Epithelial cell of esophagus (primary cell): ENCODE data around the gene ZNF462.

ENCODE experiments used
- DNase-seq: peaks from one replicate; pipeline ENCODE4 v3.0.0; 2010; ENCODE audit warnings: low read depth
- H3K4me3 ChIP-seq: 2 replicates; pipeline ENCODE4 v1.5.1; 2011; ENCODE audit warnings: mild to moderate bottlenecking, low read length, control low read depth
- CTCF ChIP-seq: IDR thresholded peaks from 2 replicates; pipeline ENCODE4 v1.5.1; 2011; ENCODE audit warnings: low read depth, mild to moderate bottlenecking, low read length, control low read depth, inconsistent platforms; ENCODE audit not compliant: insufficient read depth; ENCODE audit errors: missing control alignments

The ZNF462 gene

GRCh38 chr9:107051392-107051791 lies 188.4 kb downstream of the ZNF462 start:
- no peak for DNase-seq
- TF ChIP-seq CTCF: no peak
- H3K4me3 ChIP-seq: no peak overlapping the region

- H3K4me3 ChIP-seq: no peak overlapping the region
- DNase-seq: no peak
- TF ChIP-seq CTCF: no peak
Observed at GRCh38 chr9:107054146-107054545, 191.2 kb downstream of the ZNF462 start.

- no peak for DNase-seq
- no peak for TF ChIP-seq CTCF
- H3K4me3 ChIP-seq: no peak overlapping the region
Observed at GRCh38 chr9:107059220-107059619, 196.3 kb downstream of the ZNF462 start.

- no peak for DNase-seq
- no peak for TF ChIP-seq CTCF
- no peak overlapping the region for H3K4me3 ChIP-seq
Observed at GRCh38 chr9:107060062-107060461, 197.1 kb downstream of the ZNF462 start.
